HUES6 (cell line): ENCODE results near the gene LRRC4.

Experiments
- H3K27ac ChIP-seq: 2 replicates; pipeline ENCODE4 v1.7.0; 2013; ENCODE audit warnings: low read depth, mild to moderate bottlenecking, low read length, inconsistent platforms
- H3K27me3 ChIP-seq: 2 replicates; pipeline ENCODE4 v1.6.1; 2013; ENCODE audit warnings: low read length; ENCODE audit not compliant: control insufficient read depth, insufficient read depth
- H3K36me3 ChIP-seq: 2 replicates; pipeline ENCODE4 v1.6.1; 2013; ENCODE audit warnings: low read length; ENCODE audit not compliant: control insufficient read depth, insufficient read depth
- H3K4me1 ChIP-seq: 2 replicates; pipeline ENCODE4 v1.6.1; 2013; ENCODE audit warnings: low read length; ENCODE audit not compliant: control insufficient read depth, insufficient read depth
- H3K4me3 ChIP-seq: 2 replicates; pipeline ENCODE4 v1.5.1; 2013; ENCODE audit warnings: low read depth, low read length
- H3K9ac ChIP-seq: one replicate; pipeline ENCODE4 v1.6.1; 2013; ENCODE audit warnings: mild to moderate bottlenecking, low read length
- H3K9me3 ChIP-seq: 2 replicates; pipeline ENCODE4 v1.6.1; 2013; ENCODE audit warnings: low read depth, low read length; ENCODE audit not compliant: control insufficient read depth, insufficient read depth

LRRC4 gene

GRCh38 chr7:128019288-128019687, 11.9 kb downstream of the LRRC4 start:
- H3K36me3 ChIP-seq: 0 out of 2 replicates have a peak, but pooled peaks cover 7% of the 10 kb centered on the region
- peaks cover 53% of the 10 kb centered on the region for H3K4me1 ChIP-seq
- peak overlapping the region; percentile 13; the same call in 1 of the 2 replicates for H3K4me3 ChIP-seq
- H3K9me3 ChIP-seq: no peaks in the 10 kb centered on the region
- no peaks in the 10 kb centered on the region for H3K27me3 ChIP-seq
- H3K9ac ChIP-seq: no peak overlapping the region
- no peak overlapping the region for H3K27ac ChIP-seq

- peaks cover 53% of the 10 kb centered on the region for H3K4me1 ChIP-seq
- no peak overlapping the region for H3K9ac ChIP-seq
- H3K27ac ChIP-seq: no peak overlapping the region
- no peak overlapping the region for H3K4me3 ChIP-seq
- H3K36me3 ChIP-seq: 0 out of 2 replicates have a peak, but pooled peaks cover 9% of the 10 kb centered on the region
- no peaks in the 10 kb centered on the region for H3K9me3 ChIP-seq
- H3K27me3 ChIP-seq: no peaks in the 10 kb centered on the region
Observed at GRCh38 chr7:128017862-128018845, 13.1 kb downstream of the LRRC4 start.

GRCh38 chr7:128017460-128017859, 13.8 kb downstream of the LRRC4 start:
- no peaks in the 10 kb centered on the region for H3K9me3 ChIP-seq
- no peak overlapping the region for H3K27ac ChIP-seq
- no peaks in the 10 kb centered on the region for H3K27me3 ChIP-seq
- 0 out of 2 replicates have a peak, but pooled peaks cover 10% of the 10 kb centered on the region for H3K36me3 ChIP-seq
- peaks cover 48% of the 10 kb centered on the region for H3K4me1 ChIP-seq
- H3K9ac ChIP-seq: no peak overlapping the region
- H3K4me3 ChIP-seq: no peak overlapping the region

GRCh38 chr7:128014811-128015210, 16.4 kb downstream of the LRRC4 start:
- Histone ChIP-seq H3K4me3 (no peak overlapping the region), H3K27me3 (no peaks in the 10 kb centered on the region), H3K27ac (no peak overlapping the region), H3K9ac (no peak overlapping the region), H3K36me3 (0 out of 2 replicates have a peak, but pooled peaks cover 10% of the 10 kb centered on the region), H3K4me1 (peaks cover 35% of the 10 kb centered on the region), H3K9me3 (no peaks in the 10 kb centered on the region)

- no peaks in the 10 kb centered on the region for H3K27me3 ChIP-seq
- H3K27ac ChIP-seq: no peak overlapping the region
- no peak overlapping the region for H3K4me3 ChIP-seq
- 0 out of 2 replicates have a peak, but pooled peaks cover 10% of the 10 kb centered on the region for H3K36me3 ChIP-seq
- H3K9ac ChIP-seq: no peak overlapping the region
- no peaks in the 10 kb centered on the region for H3K9me3 ChIP-seq
- peaks cover 8% of the 10 kb centered on the region; the same call in 1 of the 2 replicates for H3K4me1 ChIP-seq
Observed at GRCh38 chr7:128011131-128011661, 20.0 kb downstream of the LRRC4 start.

- H3K9ac ChIP-seq: no peak overlapping the region
- no peak overlapping the region for H3K27ac ChIP-seq
- 0 out of 2 replicates have a peak, but pooled peaks cover 10% of the 10 kb centered on the region for H3K36me3 ChIP-seq
- no peak overlapping the region for H3K4me3 ChIP-seq
- no peaks in the 10 kb centered on the region for H3K9me3 ChIP-seq
- no peaks in the 10 kb centered on the region for H3K27me3 ChIP-seq
- peaks cover 8% of the 10 kb centered on the region; the same call in 1 of the 2 replicates for H3K4me1 ChIP-seq
Observed at GRCh38 chr7:128010391-128011127, 20.7 kb downstream of the LRRC4 start.

GRCh38 chr7:128008744-128009143, 22.5 kb downstream of the LRRC4 start:
- Histone ChIP-seq H3K4me3 (no peak overlapping the region), H3K9me3 (no peaks in the 10 kb centered on the region), H3K27me3 (no peaks in the 10 kb centered on the region), H3K4me1 (peaks cover 4% of the 10 kb centered on the region; the same call in 1 of the 2 replicates), H3K36me3 (0 out of 2 replicates have a peak, but pooled peaks cover 4% of the 10 kb centered on the region), H3K27ac (no peak overlapping the region), H3K9ac (no peak overlapping the region)

GRCh38 chr7:128008141-128008540, 23.1 kb downstream of the LRRC4 start:
- no peaks in the 10 kb centered on the region for H3K27me3 ChIP-seq
- no peak overlapping the region for H3K9ac ChIP-seq
- H3K4me1 ChIP-seq: peaks cover 4% of the 10 kb centered on the region; the same call in 1 of the 2 replicates
- H3K4me3 ChIP-seq: no peak overlapping the region
- H3K27ac ChIP-seq: no peak overlapping the region
- H3K36me3 ChIP-seq: 0 out of 2 replicates have a peak, but pooled peaks cover 4% of the 10 kb centered on the region
- no peaks in the 10 kb centered on the region for H3K9me3 ChIP-seq

GRCh38 chr7:128007303-128007680, 23.9 kb downstream of the LRRC4 start:
- H3K9ac ChIP-seq: no peak overlapping the region
- H3K4me3 ChIP-seq: no peak overlapping the region
- no peak overlapping the region for H3K27ac ChIP-seq
- H3K27me3 ChIP-seq: no peaks in the 10 kb centered on the region
- H3K9me3 ChIP-seq: no peaks in the 10 kb centered on the region
- 0 out of 2 replicates have a peak, but pooled peaks cover under 1% of the 10 kb centered on the region for H3K36me3 ChIP-seq
- H3K4me1 ChIP-seq: peaks cover 2% of the 10 kb centered on the region; the same call in 1 of the 2 replicates

- Histone ChIP-seq H3K36me3 (no peaks in the 10 kb centered on the region), H3K4me1 (no peaks in the 10 kb centered on the region), H3K4me3 (no peak overlapping the region), H3K27me3 (no peaks in the 10 kb centered on the region), H3K9ac (no peak overlapping the region), H3K9me3 (no peaks in the 10 kb centered on the region), H3K27ac (no peak overlapping the region)
Observed at GRCh38 chr7:128006550-128007302, 24.5 kb downstream of the LRRC4 start.
